HepG2 (cell line): ENCODE measurements around the gene TBL3. TPM values are rescaled to one million over a fixed set of nuclear protein-coding genes. Genes with fewer than 3 reads are reported as not detected.
A peak's percentile ranks its signal among the peaks of the same experiment; 100 is the strongest.

Experiments used
- EP300 ChIP-seq, 3 experiments: sonication (generic) in 1 of 3; formaldehyde crosslinking in 1 of 3; IDR thresholded peaks; 2 replicates each; pipeline versions ENCODE4 v1.5.1 to v1.6.1; 2011 to 2020; ENCODE audit warnings: low read depth in 2 of 3, low read length in 2 of 3, borderline replicate concordance in 1 of 3, improper control_type of control experiment in 1 of 3, mild to moderate bottlenecking in 1 of 3, missing genetic modification reagents in 1 of 3, moderate library complexity in 1 of 3
- HCFC1 ChIP-seq: fragments of 150-350 bp; IDR thresholded peaks from 2 replicates; pipeline ENCODE4 v1.6.1; 2014; ENCODE audit warnings: low read depth, low read length
- HNRNPUL1 ChIP-seq: fragments of 200-400 bp; formaldehyde crosslinking; IDR thresholded peaks from 2 replicates; pipeline ENCODE4 v1.6.1; 2017; ENCODE audit warnings: low read depth, mild to moderate bottlenecking, low read length, moderate library complexity
- HOXA3 ChIP-seq: sonication (generic); formaldehyde crosslinking; IDR thresholded peaks from 2 replicates; pipeline ENCODE4 v1.5.0; 2020; ENCODE audit warnings: missing genetic modification reagents
- NCOR1 ChIP-seq: fragments of 200-600 bp; sonication (generic); IDR thresholded peaks from 2 replicates; pipeline ENCODE4 v1.7.0; 2017; ENCODE audit warnings: antibody characterized with exemption, low read length, borderline replicate concordance
- NFE2L2 ChIP-seq: fragments of 150-350 bp; IDR thresholded peaks from 2 replicates; pipeline ENCODE4 v1.6.1; 2014; ENCODE audit warnings: low read length
- PLRG1 ChIP-seq: fragments of 450-650 bp; conservative IDR thresholded peaks from 2 replicates; pipeline ENCODE4 v1.6.1; 2016
- POLR2AphosphoS5 ChIP-seq: IDR thresholded peaks from 2 replicates; pipeline ENCODE4 v1.6.1; 2012; ENCODE audit warnings: low read depth, low read length
- SALL1 ChIP-seq: sonication (generic); formaldehyde crosslinking; IDR thresholded peaks from 2 replicates; pipeline ENCODE4 v1.8.0; 2022; ENCODE audit warnings: mild to moderate bottlenecking, missing genetic modification reagents
- THAP8 ChIP-seq: sonication (generic); formaldehyde crosslinking; IDR thresholded peaks from 2 replicates; pipeline ENCODE4 v1.5.1; 2020; ENCODE audit warnings: missing genetic modification reagents, mild to moderate bottlenecking, borderline replicate concordance
- ZMAT3 ChIP-seq: sonication (generic); formaldehyde crosslinking; conservative IDR thresholded peaks from 2 replicates; pipeline ENCODE4 v1.7.0; 2021; ENCODE audit warnings: missing genetic modification reagents
- ZMYM3 ChIP-seq: sonication (generic); formaldehyde crosslinking; IDR thresholded peaks from 2 replicates; pipeline ENCODE4 v1.5.1; 2020; ENCODE audit warnings: mild to moderate bottlenecking, missing genetic modification reagents
- ZNF616 ChIP-seq: sonication (generic); formaldehyde crosslinking; IDR thresholded peaks from 2 replicates; pipeline ENCODE4 v1.5.0; 2020; ENCODE audit warnings: low read depth, mild to moderate bottlenecking, missing genetic modification reagents
- ZNF7 ChIP-seq: IDR thresholded peaks from 2 replicates; pipeline ENCODE4 v1.6.1; 2016; ENCODE audit warnings: missing biosample characterization, missing genetic modification reagents
- ZNF747 ChIP-seq: sonication (generic); formaldehyde crosslinking; IDR thresholded peaks from 2 replicates; pipeline ENCODE4 v1.8.1; 2023; ENCODE audit warnings: missing genetic modification reagents, mild to moderate bottlenecking, borderline replicate concordance
- ZNF770 ChIP-seq: sonication (generic); formaldehyde crosslinking; IDR thresholded peaks from 2 replicates; pipeline ENCODE4 v1.5.0; 2020; ENCODE audit warnings: mild to moderate bottlenecking, missing genetic modification reagents
- polyA plus RNA-seq, 8 experiments: library from polyadenylated mRNA; depleted of rRNA in 3 of 8; stranded (reverse) in 7 of 8; unstranded in 1 of 8; fragments of >200 nt; fragmentation: Illumina TruSeq in 4 of 8; extraction: Trizol in 4 of 8; gene quantifications; 2 replicates each; pipeline versions ENCODE4 v1.2.1 to v1.2.3, GENCODE V29; 2011 to 2016; ENCODE audit warnings: low read depth in 4 of 8, missing spikeins in 1 of 8, mixed read lengths in 1 of 8; ENCODE audit not compliant: insufficient read depth in 1 of 8
- total RNA-seq, 5 experiments: library from RNA; depleted of rRNA; stranded (reverse); fragments of >200 nt; fragmentation: Illumina TruSeq; extraction: Trizol; gene quantifications; 2 replicates each; pipeline ENCODE4 v1.2.3, GENCODE V29; 2016; ENCODE audit warnings: low read depth in 1 of 5
- TF ChIP-seq, protein P1 (sequence below), 2 experiments: sonication (generic) in 1 of 2; formaldehyde crosslinking in 1 of 2; IDR thresholded peaks; 2 replicates each; pipeline versions ENCODE4 v1.4.0 to v1.6.1; 2018 to 2020; ENCODE audit warnings: missing genetic modification reagents in 2 of 2, borderline replicate concordance in 1 of 2, low read depth in 1 of 2, mild to moderate bottlenecking in 1 of 2, missing biosample characterization in 1 of 2
- TF ChIP-seq, protein P2 (sequence below): sonication (generic); formaldehyde crosslinking; conservative IDR thresholded peaks from 2 replicates; pipeline ENCODE4 v1.4.0; 2020; ENCODE audit warnings: mild to moderate bottlenecking, missing genetic modification reagents, moderate library complexity

Gene TBL3
- total and polyA plus RNA-seq, 2 of the 13 experiments (the other 11 are each of a cell fraction or from before 2014, with no cell fraction given), result 16.8 to 38.0 TPM

GRCh38 chr16:1983544-1984346 lies 11.9 kb downstream of the TBL3 start, which contains the start of gene GFER (continued):
- TF ChIP-seq, protein P1, sequence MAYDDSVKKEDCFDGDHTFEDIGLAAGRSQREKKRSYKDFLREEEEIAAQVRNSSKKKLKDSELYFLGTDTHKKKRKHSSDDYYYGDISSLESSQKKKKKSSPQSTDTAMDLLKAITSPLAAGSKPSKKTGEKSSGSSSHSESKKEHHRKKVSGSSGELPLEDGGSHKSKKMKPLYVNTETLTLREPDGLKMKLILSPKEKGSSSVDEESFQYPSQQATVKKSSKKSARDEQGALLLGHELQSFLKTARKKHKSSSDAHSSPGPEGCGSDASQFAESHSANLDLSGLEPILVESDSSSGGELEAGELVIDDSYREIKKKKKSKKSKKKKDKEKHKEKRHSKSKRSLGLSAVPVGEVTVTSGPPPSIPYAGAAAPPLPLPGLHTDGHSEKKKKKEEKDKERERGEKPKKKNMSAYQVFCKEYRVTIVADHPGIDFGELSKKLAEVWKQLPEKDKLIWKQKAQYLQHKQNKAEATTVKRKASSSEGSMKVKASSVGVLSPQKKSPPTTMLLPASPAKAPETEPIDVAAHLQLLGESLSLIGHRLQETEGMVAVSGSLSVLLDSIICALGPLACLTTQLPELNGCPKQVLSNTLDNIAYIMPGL (CRISPR knock-in tag; IDR thresholded peaks at IDR 0.05; ENCODE audit: borderline replicate concordance in 1 of 2, low read depth in 1 of 2), result peak; percentile 67 to 78; a peak in 3 of 4 replicates
- peak; percentile 71; the same call in 1 of the 2 replicates for TF ChIP-seq NCOR1
- TF ChIP-seq NFE2L2, result no peak
- no peak for TF ChIP-seq PLRG1
- TF ChIP-seq HNRNPUL1, result no peak; the same call in 1 of the 2 replicates
- TF ChIP-seq ZMAT3 (CRISPR knock-in tag), result peak; percentile 68; the same call in 1 of the 2 replicates
- no peak for TF ChIP-seq ZNF616 (CRISPR knock-in tag)
- TF ChIP-seq HCFC1, result peak; percentile 51
- peak; percentile 96 for TF ChIP-seq HOXA3
- TF ChIP-seq THAP8 (CRISPR knock-in tag), result peak; percentile 66; the same call in 1 of the 2 replicates
- TF ChIP-seq ZMYM3 (CRISPR knock-in tag), result no peak
- TF ChIP-seq, protein P2, sequence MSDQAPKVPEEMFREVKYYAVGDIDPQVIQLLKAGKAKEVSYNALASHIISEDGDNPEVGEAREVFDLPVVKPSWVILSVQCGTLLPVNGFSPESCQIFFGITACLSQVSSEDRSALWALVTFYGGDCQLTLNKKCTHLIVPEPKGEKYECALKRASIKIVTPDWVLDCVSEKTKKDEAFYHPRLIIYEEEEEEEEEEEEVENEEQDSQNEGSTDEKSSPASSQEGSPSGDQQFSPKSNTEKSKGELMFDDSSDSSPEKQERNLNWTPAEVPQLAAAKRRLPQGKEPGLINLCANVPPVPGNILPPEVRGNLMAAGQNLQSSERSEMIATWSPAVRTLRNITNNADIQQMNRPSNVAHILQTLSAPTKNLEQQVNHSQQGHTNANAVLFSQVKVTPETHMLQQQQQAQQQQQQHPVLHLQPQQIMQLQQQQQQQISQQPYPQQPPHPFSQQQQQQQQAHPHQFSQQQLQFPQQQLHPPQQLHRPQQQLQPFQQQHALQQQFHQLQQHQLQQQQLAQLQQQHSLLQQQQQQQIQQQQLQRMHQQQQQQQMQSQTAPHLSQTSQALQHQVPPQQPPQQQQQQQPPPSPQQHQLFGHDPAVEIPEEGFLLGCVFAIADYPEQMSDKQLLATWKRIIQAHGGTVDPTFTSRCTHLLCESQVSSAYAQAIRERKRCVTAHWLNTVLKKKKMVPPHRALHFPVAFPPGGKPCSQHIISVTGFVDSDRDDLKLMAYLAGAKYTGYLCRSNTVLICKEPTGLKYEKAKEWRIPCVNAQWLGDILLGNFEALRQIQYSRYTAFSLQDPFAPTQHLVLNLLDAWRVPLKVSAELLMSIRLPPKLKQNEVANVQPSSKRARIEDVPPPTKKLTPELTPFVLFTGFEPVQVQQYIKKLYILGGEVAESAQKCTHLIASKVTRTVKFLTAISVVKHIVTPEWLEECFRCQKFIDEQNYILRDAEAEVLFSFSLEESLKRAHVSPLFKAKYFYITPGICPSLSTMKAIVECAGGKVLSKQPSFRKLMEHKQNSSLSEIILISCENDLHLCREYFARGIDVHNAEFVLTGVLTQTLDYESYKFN (CRISPR knock-in tag), result peak; percentile 48; the same call in 1 of the 2 replicates
- TF ChIP-seq EP300 (IDR thresholded peaks at IDR 0.05; ENCODE audit: low read depth in 2 of 2, low read length in 2 of 2), result peak; percentile 9 to 38; a peak in 2 of 4 replicates
- no peak; the same call in none of the 2 replicates for TF ChIP-seq EP300 (CRISPR knock-in tag; IDR thresholded peaks at IDR 0.05; ENCODE audit: borderline replicate concordance)
- TF ChIP-seq SALL1 (CRISPR knock-in tag), result peak; percentile 52
- TF ChIP-seq ZNF770, result peak; percentile 100
- 0 out of 2 replicates have a peak, but pooled peaks have one; percentile 54 for TF ChIP-seq ZNF747 (CRISPR knock-in tag)
- peak; percentile 12; the same call in 1 of the 2 replicates for TF ChIP-seq POLR2AphosphoS5
- TF ChIP-seq ZNF7 (CRISPR knock-in tag), result no peak
